GM18511 (cell line): Measurements from ENCODE around the gene PRRC1.
"Not testable (repeated sequence)": the region's sequence is repeated elsewhere in the genome, so short reads cannot be mapped to it uniquely, and the experiment has no call there.

Experiments used
- ATAC-seq: cut with Tn5 transposase; IDR thresholded peaks from one replicate; pipeline ENCODE4 v1.9.1; 2021; ENCODE audit warnings: mild to moderate bottlenecking, moderate library complexity; ENCODE audit not compliant: unreplicated experiment

Gene PRRC1

GRCh38 chr5:127540553-127540952 is 23.1 kb downstream of the PRRC1 start:
- ATAC-seq: not testable (repeated sequence)

- not testable (repeated sequence) for ATAC-seq
These were observed 27.8 kb downstream of the PRRC1 start for GRCh38 chr5:127545249-127545648.

- no peak for ATAC-seq
These were observed 32.1 kb downstream of the PRRC1 start for GRCh38 chr5:127549551-127549950.

GRCh38 chr5:127550652-127551409 is 33.4 kb downstream of the PRRC1 start:
- no peak for ATAC-seq

- ATAC-seq: no peak
These were observed 34.1 kb downstream of the PRRC1 start for GRCh38 chr5:127551410-127552041.

- no peak for ATAC-seq
These were observed 38.4 kb downstream of the PRRC1 start for GRCh38 chr5:127555826-127556225.

DNA sequence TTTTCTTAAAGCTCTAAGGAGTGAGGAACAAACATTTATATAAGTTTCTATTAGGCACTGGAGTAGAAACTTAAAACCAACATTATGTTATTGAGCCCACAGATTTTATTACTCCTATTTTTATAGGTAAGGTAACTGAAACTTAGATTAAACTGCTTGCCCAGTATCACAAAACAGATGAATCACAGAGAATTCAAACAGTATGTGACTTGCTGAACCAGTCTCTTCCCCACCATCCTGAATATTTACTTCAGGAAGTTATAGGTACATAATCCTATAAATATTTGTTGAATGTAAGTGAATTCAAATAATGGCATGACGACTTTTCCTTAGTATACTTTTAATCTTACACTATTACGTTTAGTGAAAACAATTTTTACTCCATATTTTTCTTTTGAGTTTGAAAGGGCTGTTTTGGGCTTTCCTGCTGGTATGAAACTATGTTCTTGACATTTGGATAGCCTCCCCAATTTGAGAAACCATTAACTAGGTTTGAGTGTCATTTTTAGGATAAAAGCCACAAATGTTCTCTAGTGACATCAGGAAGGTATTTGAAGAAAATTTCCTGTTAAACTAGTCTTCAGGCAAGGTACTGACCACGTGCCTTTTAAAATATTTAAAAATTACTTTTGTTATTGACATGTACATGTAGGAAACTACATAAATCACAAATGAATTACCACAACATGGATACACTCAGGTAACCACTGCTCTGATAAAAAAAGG is 39.3 kb downstream of the PRRC1 start:
- no peak for ATAC-seq

DNA sequence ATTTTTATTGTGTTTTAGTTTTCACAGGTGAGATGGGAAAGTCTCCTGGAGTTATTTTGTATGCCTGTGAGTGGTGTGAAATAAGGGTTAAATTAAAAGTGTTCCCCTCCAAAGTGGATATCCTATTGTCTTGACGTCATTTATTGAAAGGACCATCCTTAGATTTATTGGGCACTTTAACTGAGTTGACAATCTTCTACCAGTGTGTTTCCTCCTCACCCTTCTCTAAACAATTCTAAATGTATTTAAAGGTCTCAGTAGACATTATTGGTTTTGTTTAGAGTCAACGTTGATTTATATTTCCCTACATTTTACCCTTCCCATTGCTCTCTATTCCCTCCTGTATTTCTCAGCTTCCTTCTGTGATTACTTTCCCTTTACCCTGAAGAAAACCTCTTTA is 40.8 kb downstream of the PRRC1 start:
- ATAC-seq: no peak

DNA sequence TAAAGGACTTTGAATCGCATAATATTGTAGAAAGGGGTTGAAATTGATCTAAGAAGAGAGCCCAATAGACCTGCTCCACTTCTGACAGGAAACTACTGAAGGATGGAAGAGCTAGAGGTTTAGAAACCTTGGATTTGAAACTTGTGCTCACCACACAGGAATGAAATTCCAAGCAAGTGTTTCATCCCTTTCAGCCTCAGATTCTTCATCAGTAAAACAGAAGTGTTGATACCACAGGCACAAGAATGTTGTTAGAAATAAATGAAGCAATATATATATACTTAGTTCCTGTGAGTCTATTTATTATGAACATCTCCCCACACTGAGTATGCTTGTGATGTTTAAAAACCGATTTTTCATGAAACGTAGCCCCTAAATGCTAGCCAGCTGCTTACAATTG is 43.8 kb downstream of the PRRC1 start:
- no peak for ATAC-seq

DNA sequence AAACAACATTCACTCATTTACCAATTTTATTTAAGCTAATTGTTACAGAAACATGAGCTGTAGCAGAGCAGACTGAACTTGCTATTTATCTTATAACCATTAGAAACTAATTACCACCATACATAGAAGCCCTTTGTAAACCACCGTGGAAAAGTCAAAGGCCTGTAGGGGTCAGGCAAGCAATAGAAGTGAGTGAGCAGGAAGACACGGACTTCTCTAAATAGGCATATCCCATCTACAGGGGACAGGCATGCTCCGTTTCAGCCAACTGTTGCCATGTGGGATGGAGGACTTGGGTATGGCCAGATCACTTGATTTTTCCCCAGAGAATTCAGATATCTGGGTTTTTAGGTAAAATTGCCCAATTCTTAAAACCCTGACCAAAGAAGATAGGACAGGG is 44.8 kb downstream of the PRRC1 start:
- ATAC-seq: peak; percentile 20

- ATAC-seq: no peak
These were observed 45.7 kb downstream of the PRRC1 start for GRCh38 chr5:127563136-127563535.

- peak; percentile 42 for ATAC-seq
These were observed 46.7 kb downstream of the PRRC1 start for GRCh38 chr5:127564002-127564769.

GRCh38 chr5:127565586-127566270 is 48.3 kb downstream of the PRRC1 start:
- ATAC-seq: no peak

DNA sequence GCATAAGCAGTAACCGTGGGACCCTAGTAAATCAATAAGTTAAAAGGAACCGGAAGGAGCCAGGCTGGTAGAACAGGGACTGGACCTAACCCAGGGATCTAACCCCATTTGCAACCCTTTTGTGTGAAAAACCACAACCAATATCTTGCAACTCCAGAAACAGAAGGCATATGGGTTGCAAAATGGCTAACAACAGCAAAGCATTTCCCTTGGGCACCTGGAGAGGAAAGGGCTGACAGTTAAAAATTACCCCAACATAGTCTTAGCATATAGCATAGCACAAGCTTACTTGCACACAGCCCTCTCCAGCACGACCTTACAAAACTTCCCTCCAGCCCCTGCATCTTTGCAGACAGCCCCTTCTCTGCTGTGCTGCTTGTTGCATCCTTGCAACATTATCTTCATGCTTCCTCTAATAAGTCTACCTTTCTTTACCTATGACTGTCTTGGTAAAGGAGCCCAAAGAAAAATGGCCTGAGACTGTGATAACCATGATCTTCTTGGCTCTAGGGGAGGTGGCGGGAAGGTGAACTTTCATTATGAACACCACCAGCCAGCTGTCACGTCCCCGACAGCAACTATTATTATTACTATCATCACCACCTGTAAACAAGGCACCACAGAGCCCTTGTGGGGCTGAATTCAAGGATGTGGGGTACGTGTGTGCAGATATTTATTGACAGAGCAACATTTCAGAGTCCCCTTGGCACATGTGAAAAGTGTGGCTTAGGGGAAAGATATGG is 49.8 kb downstream of the PRRC1 start:
- peak; percentile 78 for ATAC-seq

DNA sequence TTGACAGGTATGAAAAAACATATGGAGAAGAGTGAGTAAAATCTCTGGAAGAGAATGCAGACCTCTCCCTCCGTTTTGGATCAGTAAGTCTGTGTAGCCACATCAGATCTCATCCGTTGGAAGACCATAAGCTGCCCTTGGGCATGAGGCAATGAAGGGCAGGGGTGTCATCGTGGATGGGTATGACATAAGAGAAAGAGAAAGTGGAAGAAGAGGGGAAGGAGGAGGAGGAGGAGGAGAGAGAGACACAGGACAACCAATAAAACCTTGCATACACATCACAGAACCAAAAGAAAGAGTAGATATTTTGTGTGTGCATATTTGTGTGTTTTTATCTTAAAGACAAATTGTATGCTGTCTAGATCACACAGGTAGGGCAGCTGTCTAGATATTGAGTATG is 50.7 kb downstream of the PRRC1 start:
- no peak for ATAC-seq

DNA sequence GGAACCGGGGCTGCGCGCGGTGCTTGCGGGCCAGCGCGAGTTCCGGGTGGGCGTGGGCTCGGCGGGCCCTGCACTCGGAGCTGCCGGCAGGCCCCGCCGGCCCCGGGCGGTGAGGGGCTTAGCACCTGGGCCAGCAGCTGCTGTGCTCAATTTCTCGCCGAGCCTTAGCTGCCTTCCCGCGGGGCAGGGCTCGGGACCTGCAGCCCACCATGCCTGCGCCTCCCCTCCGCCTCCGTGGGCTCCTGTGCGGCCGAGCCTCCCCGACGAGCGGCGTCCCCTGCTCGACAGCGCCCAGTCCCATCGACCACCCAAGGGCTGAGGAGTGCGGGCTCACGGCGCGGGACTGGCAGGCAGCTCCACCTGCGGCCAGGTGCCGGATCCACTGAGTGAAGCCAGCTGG is 52.0 kb downstream of the PRRC1 start:
- ATAC-seq: not testable (repeated sequence)

- peak; percentile 60 for ATAC-seq
These were observed 54.1 kb downstream of the PRRC1 start for GRCh38 chr5:127571314-127572131.

DNA sequence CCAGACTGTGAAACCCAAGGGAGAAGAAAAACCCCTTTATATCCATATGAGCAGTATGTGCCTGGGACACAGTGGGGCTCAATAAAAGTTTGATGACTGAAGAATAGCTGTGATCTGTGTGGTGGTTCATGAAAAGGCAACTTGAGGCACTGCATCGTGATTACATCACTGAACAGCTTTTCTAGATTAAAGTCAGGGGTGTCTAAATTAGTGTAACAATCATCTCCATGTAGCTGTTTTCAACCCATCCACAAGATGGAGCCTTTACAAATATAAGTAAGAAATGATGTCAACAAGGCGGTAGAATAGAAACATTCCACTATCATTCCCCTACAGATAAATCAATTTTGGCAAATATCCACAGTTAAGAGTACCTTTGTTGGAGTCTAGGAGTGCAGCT is 55.5 kb downstream of the PRRC1 start:
- no peak for ATAC-seq
